ENCODE data around the gene MAP3K15.

- TF ChIP-seq CTCF (IDR thresholded peaks at IDR 0.05; ENCODE audit: insufficient read depth, low read depth, low read length): no peak
- no peak for TF ChIP-seq EZH2 (IDR thresholded peaks at IDR 0.05; ENCODE audit: insufficient read depth, low read length)
Observed at GRCh38 chrX:19332983-19333382, 182.3 kb downstream of the MAP3K15 start.
